Right lobe of liver (tissue), 6 donors: ENCODE results near the gene DDX39A. TPM values are rescaled to one million over a fixed set of nuclear protein-coding genes. Genes with fewer than 3 reads are reported as not detected.
A peak's percentile ranks its signal among the peaks of the same experiment; 100 is the strongest.

ENCODE experiments used
- ATAC-seq, 4 donors: fragments of 200-7000 bp; cut with Tn5 transposase; one replicate each; pipeline ENCODE4 v1.9.1; 2020; ENCODE audit warnings: mild to moderate bottlenecking in 4 of 4, moderate library complexity in 4 of 4
- DNase-seq, 3 donors: peaks; one replicate each; pipeline ENCODE4 v3.0.0-alpha.2; 2020
- H3K27ac ChIP-seq, 3 donors: fragments of 200-600 bp; one replicate each; pipeline ENCODE4 v1.8.0; 2022
- H3K27me3 ChIP-seq, 2 donors: fragments of 200-600 bp; one replicate each; pipeline ENCODE4 v1.8.0; 2022
- H3K36me3 ChIP-seq, 4 donors: fragments of 200-600 bp; sonication (generic) in 1 of 4; one replicate each; pipeline versions ENCODE4 v1.5.1 to v1.8.0; 2017 to 2022; ENCODE audit warnings: control low read depth in 1 of 4
- H3K4me1 ChIP-seq, 4 donors: fragments of 200-600 bp; sonication (generic) in 1 of 4; one replicate each; pipeline versions ENCODE4 v1.5.1 to v1.8.0; 2017 to 2022; ENCODE audit warnings: control low read depth in 1 of 4
- H3K4me3 ChIP-seq, 3 donors: fragments of 200-600 bp; one replicate each; pipeline ENCODE4 v1.8.0; 2022
- H3K9me3 ChIP-seq, 4 donors: fragments of 200-600 bp; sonication (generic) in 1 of 4; one replicate each; pipeline versions ENCODE4 v1.5.1 to v1.8.0; 2017 to 2022; ENCODE audit warnings: control low read depth in 1 of 4
- POLR2A ChIP-seq: fragments of 450-650 bp; IDR thresholded peaks from one replicate; pipeline ENCODE4 v1.6.1; 2017; ENCODE audit warnings: antibody characterized with exemption, mild to moderate bottlenecking
- WGBS: methylation state at CpG from one replicate; pipeline ENCODE4 v1.1.6; 2018; ENCODE audit warnings: low coverage, low lambda C conversion rate; ENCODE audit not compliant: insufficient coverage; ENCODE audit errors: missing lambda C conversion rate; 5-methylcytosine and 5-hydroxymethylcytosine counted together
- intact Hi-C, 2 donors: fragments of 100-400 bp; cut with DNase I; formaldehyde crosslinking; loops; one replicate each; pipeline versions ENCODE4 v1.11.2 to v1.14.1; 2022
- total RNA-seq, 6 experiments: library from RNA; depleted of rRNA in 2 of 6; stranded (reverse); fragments of >200 nt in 2 of 6; fragmentation: NEBNext Ultra II Directional in 3 of 6; extraction: Animal tissue kit (Norgen Biotek cat#: 25700) in 3 of 6; gene quantifications; one replicate each; pipeline versions ENCODE4 v1.1.0 to v1.2.4, GENCODE V29; 2016 to 2023
- TF ChIP-seq, protein P1 (sequence below), 4 donors: fragments of 200-600 bp in 3 of 4; fragments of 450-650 bp in 1 of 4; IDR thresholded peaks; one replicate each; pipeline versions ENCODE4 v1.5.1 to v1.8.0; 2016 to 2022; ENCODE audit warnings: antibody characterized with exemption in 4 of 4, mild to moderate bottlenecking in 2 of 4
- donor health status: DM: no; HTN: yes; CAD: no.
- donor health status: DM: no; HTN: no; CAD: no.
- donor health status: DM: no; HTN: no; CAD: no.
- donor health status: DM: no; HTN: yes; CAD: no.
- donor health status: DM: no; HTN: yes; CAD: no.

The DDX39A gene
- total RNA-seq, 6 experiments from 2014 or later, result 12.9 to 34.5 (median 24.6) TPM

DNA sequence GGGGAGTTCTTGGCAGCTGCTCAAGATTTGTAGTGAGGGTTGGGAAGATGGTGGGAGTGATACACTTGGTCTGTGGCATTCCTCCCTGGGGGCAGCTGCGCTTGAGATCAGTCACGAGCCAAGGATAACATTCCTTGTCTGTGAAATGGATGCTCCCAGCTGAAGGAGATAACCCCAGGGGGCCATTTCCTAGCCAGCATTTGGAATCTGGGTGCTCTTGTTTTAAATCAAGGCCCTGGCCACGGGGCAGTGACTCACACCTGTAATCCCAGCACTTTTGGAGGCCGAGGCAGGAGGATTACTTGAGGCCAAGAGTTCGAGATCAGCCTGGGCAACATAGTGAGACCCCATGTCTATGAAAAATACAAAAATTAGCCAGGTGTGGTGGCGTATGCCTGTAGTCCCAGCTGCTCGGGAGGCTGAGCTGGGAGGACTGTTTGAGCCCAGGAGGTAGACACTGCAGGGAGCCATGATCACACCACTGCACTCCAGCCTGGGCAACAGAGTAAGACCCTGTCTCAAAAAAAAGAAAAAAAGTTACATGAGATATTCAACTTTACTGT lies 18.5 kb upstream of the DDX39A start:
- Histone ChIP-seq H3K4me1 (peaks cover 0 to 8% (median 0%) of the 10 kb centered on the region in 4 donors), H3K27me3 (no peaks in the 10 kb centered on the region), H3K27ac (no peak overlapping the region), H3K9me3 (no peaks in the 10 kb centered on the region), H3K36me3 (peaks cover 0 to 6% (median 3%) of the 10 kb centered on the region in 4 donors), H3K4me3 (no peak overlapping the region)
- ATAC-seq (no peak), DNase-seq (no peak)
- TF ChIP-seq POLR2A, result no peak
- TF ChIP-seq, protein P1, sequence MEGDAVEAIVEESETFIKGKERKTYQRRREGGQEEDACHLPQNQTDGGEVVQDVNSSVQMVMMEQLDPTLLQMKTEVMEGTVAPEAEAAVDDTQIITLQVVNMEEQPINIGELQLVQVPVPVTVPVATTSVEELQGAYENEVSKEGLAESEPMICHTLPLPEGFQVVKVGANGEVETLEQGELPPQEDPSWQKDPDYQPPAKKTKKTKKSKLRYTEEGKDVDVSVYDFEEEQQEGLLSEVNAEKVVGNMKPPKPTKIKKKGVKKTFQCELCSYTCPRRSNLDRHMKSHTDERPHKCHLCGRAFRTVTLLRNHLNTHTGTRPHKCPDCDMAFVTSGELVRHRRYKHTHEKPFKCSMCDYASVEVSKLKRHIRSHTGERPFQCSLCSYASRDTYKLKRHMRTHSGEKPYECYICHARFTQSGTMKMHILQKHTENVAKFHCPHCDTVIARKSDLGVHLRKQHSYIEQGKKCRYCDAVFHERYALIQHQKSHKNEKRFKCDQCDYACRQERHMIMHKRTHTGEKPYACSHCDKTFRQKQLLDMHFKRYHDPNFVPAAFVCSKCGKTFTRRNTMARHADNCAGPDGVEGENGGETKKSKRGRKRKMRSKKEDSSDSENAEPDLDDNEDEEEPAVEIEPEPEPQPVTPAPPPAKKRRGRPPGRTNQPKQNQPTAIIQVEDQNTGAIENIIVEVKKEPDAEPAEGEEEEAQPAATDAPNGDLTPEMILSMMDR (IDR thresholded peaks at IDR 0.05), result no peak
- intact Hi-C loops, result no loop called here
- WGBS, result 50% methylated on average over 1 of the region's 7 CpGs

DNA sequence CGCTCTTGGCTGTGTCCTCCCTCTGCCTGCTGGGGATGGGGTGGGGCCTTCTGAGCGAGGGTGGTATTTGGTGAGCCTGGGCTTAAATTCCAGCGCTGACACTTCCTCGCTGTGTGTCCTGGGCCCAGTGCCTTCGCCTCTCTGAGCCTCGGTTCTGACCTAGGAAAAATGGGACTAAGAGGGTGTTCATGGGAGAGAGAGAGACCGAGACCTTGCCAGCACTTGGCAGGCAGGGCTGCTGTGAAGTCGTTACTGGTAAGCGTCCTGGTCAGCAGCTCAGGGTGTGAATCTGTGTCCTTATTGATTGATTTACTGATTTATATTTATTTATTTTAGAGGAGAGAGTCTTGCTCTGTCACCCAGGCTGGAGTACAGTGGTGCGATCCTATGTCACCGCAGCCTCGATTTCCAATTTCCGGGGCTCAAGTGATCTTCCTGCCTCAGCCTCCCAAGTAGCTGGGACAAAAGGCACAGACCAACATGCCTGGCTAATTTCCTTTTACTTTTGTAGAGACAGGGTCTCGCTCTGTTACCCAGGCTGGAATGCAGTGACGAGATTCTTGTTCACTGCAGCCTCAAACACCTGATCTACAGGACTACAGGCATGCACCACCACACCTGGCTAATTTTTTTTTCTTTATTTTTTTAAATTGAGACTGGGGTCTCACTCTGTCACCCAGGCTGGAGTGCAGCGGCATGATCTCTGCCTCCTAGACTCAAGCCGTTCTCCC lies 16.3 kb upstream of the DDX39A start:
- Histone ChIP-seq H3K27ac (peak overlapping the region; percentile 6 to 72 (median 50)), H3K27me3 (no peaks in the 10 kb centered on the region), H3K9me3 (no peaks in the 10 kb centered on the region), H3K36me3 (no peaks in the 10 kb centered on the region), H3K4me1 (peaks cover 0 to 10% (median 0%) of the 10 kb centered on the region in 4 donors), H3K4me3 (no peak overlapping the region)
- no peak for TF ChIP-seq POLR2A
- TF ChIP-seq, protein P1 (IDR thresholded peaks at IDR 0.05), result no peak
- no peak for ATAC-seq
- intact Hi-C loops, result no loop called here
- no peak for DNase-seq
- WGBS, result 64% methylated on average over 8 of the region's 17 CpGs

DNA sequence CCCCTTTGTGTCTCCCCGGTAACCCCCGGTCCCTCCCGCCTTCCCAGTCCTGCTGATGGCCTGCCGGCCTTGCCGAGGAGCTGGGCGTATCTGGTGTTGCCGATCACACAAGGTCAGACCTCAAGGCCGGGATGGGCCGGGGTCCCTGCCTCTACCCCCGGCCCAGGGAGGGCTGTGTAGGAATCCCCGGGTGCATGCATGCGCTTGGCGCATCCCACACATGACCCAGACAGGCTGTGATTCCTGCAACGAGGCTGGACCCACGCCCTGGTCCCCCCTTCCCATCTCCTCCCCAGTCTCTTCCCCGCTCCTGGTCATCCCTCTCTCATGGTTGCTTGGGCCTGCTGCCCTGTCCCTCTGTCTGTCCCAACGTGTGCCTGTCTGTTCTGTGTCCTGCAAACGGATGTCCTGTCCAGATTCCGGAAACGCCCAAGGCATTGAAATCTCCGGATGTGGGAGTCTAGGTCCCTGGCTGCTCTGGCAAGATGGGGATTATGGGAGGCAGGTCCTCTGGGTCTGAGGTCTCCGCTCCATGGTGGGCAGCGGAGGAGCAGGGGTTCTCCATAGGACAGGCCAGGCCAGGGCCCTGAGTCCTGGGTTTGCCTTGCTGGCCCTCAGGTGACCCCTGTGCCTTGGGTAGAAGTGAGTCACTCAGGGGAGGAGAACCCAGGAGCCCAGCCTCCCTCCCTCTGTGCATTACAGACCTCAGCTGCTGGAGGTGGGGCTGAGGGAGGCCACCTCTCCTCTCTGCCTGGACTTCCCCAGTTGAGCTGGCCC lies 15.6 kb upstream of the DDX39A start:
- Histone ChIP-seq H3K27ac (peak overlapping the region; percentile 50 to 72 (median 67)), H3K4me1 (peaks cover 0 to 10% (median 0%) of the 10 kb centered on the region in 4 donors), H3K4me3 (peak overlapping the region; percentile 66 to 80 (median 68)), H3K9me3 (no peaks in the 10 kb centered on the region), H3K36me3 (no peaks in the 10 kb centered on the region), H3K27me3 (no peaks in the 10 kb centered on the region)
- intact Hi-C loops, result no loop called here
- 42% methylated on average over 14 of the region's 23 CpGs for WGBS
- no peak for TF ChIP-seq POLR2A
- TF ChIP-seq, protein P1 (IDR thresholded peaks at IDR 0.05), result no peak
- ATAC-seq (peak; percentile 43 to 78 (median 68)), DNase-seq (peak in 2 of 3 donors; percentile 66 to 69)

DNA sequence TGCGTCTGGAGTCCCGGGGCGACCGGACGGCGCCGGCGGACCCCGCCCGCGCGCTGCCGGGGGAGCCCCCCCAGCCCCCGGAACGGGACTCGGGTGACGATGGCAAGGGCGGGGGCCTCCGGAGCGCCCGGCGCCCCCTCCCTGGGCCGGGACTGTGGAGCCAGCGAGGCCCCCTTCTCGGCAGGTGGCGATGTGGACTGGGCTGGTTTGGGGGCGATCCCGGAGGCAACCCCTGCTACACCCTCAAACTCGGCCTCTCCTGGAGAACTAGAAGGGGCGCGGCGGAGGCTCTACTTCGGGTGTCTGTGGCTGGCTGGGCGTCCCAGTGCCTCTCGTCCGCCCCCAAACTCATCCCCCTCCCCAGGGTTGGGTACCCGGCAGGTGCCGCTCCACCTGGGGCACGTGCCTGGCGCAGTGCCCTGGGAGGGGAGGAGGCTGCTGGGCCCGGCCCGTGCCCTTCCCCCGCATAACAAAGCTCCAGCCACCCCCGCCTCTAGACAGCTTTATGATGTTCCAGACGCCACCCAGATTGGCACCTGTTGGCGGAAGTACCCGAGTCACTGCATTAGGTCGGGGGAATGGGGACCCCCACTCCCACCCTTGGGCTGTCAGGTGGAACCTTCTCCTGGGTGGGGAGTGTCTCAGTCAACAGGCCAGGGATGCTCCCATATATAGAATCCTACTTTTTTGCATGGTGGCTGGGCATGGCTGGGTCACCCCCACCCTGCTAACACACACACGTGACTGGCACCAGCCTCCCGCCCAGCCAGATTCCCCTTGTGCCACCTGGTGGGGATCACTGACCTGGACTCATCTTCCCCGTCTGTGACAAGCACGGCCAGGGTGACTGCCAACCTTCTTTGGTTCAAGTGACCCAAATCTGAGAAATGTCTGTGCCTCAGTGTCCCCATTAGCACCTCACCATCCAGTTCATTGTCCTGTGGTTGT lies 14.7 kb upstream of the DDX39A start:
- 9% methylated on average over 9 of the region's 52 CpGs for WGBS
- TF ChIP-seq, protein P1 (IDR thresholded peaks at IDR 0.05), result no peak
- no peak for TF ChIP-seq POLR2A
- ATAC-seq, result peak in 3 of 4 donors; percentile 4 to 17 (median 8)
- Histone ChIP-seq H3K4me1 (peaks cover 0 to 4% (median 0%) of the 10 kb centered on the region in 4 donors), H3K9me3 (no peaks in the 10 kb centered on the region), H3K4me3 (peak overlapping the region; percentile 66 to 80 (median 68)), H3K36me3 (no peaks in the 10 kb centered on the region), H3K27me3 (no peaks in the 10 kb centered on the region), H3K27ac (peak overlapping the region; percentile 67 to 83 (median 72))
- intact Hi-C loops, result no loop called here
- DNase-seq, result no peak
